ENCODE measurements around the gene DSG4. TPM values are rescaled to one million over a fixed set of nuclear protein-coding genes. Genes with fewer than 3 reads are reported as not detected.

DSG4 gene
- polyA plus RNA-seq, 3 donors = not detected

GRCh38 chr18:31451625-31452024, 75.0 kb downstream of the DSG4 start:
- H3K4me1 ChIP-seq (ENCODE audit: control insufficient read depth in 1 of 2, insufficient read depth in 2 of 2, low read length in 2 of 2) = no peaks in the 10 kb centered on the region
- no peaks in the 10 kb centered on the region for H3K79me2 ChIP-seq (ENCODE audit: insufficient read depth, low read length)
- H3K9me3 ChIP-seq (replicated peaks in 1 of 2; ENCODE audit: control insufficient read depth in 1 of 2, insufficient read depth in 1 of 2, low read length in 2 of 2) = no peaks in the 10 kb centered on the region
- Mint-ChIP-seq H3K27ac (no peak overlapping the region), H3K27me3 (ENCODE audit: low read depth in 3 of 3) (peaks cover 0 to 1% (median 1%) of the 10 kb centered on the region in 3 donors), H3K4me1 (no peaks in the 10 kb centered on the region), H3K4me3 (no peak overlapping the region), H3K36me3 (no peaks in the 10 kb centered on the region), H3K9me3 (peaks cover 0 to 2% (median 0%) of the 10 kb centered on the region in 7 donors)
- no peak overlapping the region for H2AFZ ChIP-seq (ENCODE audit: insufficient read depth, low read depth, low read length, poor library complexity, severe bottlenecking)
- H3K9ac ChIP-seq (ENCODE audit: insufficient read depth, low read length, poor library complexity, severe bottlenecking) = no peak overlapping the region
- DNase-seq = no peak
- no peak overlapping the region for H3K27ac ChIP-seq (ENCODE audit: low read depth in 1 of 2, low read length in 2 of 2)
- no peak overlapping the region for H3K4me3 ChIP-seq (replicated peaks in 1 of 3; ENCODE audit: low read depth in 2 of 3, low read length in 3 of 3)
- no peaks in the 10 kb centered on the region for H3K27me3 ChIP-seq (ENCODE audit: control insufficient read depth in 2 of 2, insufficient read depth in 2 of 2, low read length in 2 of 2)
- no peak for TF ChIP-seq CTCF (IDR thresholded peaks at IDR 0.05)
- no peaks in the 10 kb centered on the region for H4K20me1 ChIP-seq (ENCODE audit: insufficient read depth, low read length)
- intact Hi-C loops (cut with micrococcal nuclease) = no loop called here
- no peak overlapping the region for H3K4me2 ChIP-seq (replicated peaks; ENCODE audit: extremely low read depth, low read length, poor library complexity, severe bottlenecking)
- H3K36me3 ChIP-seq (replicated peaks in 1 of 2; ENCODE audit: control insufficient read depth in 1 of 2, insufficient read depth in 2 of 2, low read length in 2 of 2) = no peaks in the 10 kb centered on the region
- WGBS (ENCODE audit: insufficient coverage) = 83% methylated on average over 1 of the region's 1 CpG

- Histone ChIP-seq H3K27ac (ENCODE audit: low read depth in 1 of 2, low read length in 2 of 2) (no peak overlapping the region), H3K9ac (ENCODE audit: insufficient read depth, low read length, poor library complexity, severe bottlenecking) (no peak overlapping the region), H2AFZ (ENCODE audit: insufficient read depth, low read depth, low read length, poor library complexity, severe bottlenecking) (no peak overlapping the region), H3K4me1 (ENCODE audit: control insufficient read depth in 1 of 2, insufficient read depth in 2 of 2, low read length in 2 of 2) (no peaks in the 10 kb centered on the region), H3K27me3 (ENCODE audit: control insufficient read depth in 2 of 2, insufficient read depth in 2 of 2, low read length in 2 of 2) (no peaks in the 10 kb centered on the region), H3K79me2 (ENCODE audit: insufficient read depth, low read length) (no peaks in the 10 kb centered on the region), H4K20me1 (ENCODE audit: insufficient read depth, low read length) (no peaks in the 10 kb centered on the region), H3K36me3 (replicated peaks in 1 of 2; ENCODE audit: control insufficient read depth in 1 of 2, insufficient read depth in 2 of 2, low read length in 2 of 2) (no peaks in the 10 kb centered on the region), H3K4me2 (replicated peaks; ENCODE audit: extremely low read depth, low read length, poor library complexity, severe bottlenecking) (no peak overlapping the region), H3K4me3 (replicated peaks in 1 of 3; ENCODE audit: low read depth in 2 of 3, low read length in 3 of 3) (no peak overlapping the region), H3K9me3 (replicated peaks in 1 of 2; ENCODE audit: control insufficient read depth in 1 of 2, insufficient read depth in 1 of 2, low read length in 2 of 2) (no peaks in the 10 kb centered on the region)
- intact Hi-C loops (cut with micrococcal nuclease) = no loop called here
- H3K27me3 Mint-ChIP-seq (ENCODE audit: low read depth in 3 of 3) = peaks cover 0 to 3% (median 3%) of the 10 kb centered on the region in 3 donors
- no peak for DNase-seq
- H3K4me1 Mint-ChIP-seq = no peaks in the 10 kb centered on the region
- no peak overlapping the region for H3K4me3 Mint-ChIP-seq
- no peak overlapping the region for H3K27ac Mint-ChIP-seq
- WGBS (ENCODE audit: insufficient coverage) = no CpG with 5 or more reads among the region's 3 CpGs
- no peak for TF ChIP-seq CTCF (IDR thresholded peaks at IDR 0.05)
- no peaks in the 10 kb centered on the region for H3K36me3 Mint-ChIP-seq
- H3K9me3 Mint-ChIP-seq = peaks cover 0 to 4% (median 0%) of the 10 kb centered on the region in 7 donors
These were observed 77.6 kb downstream of the DSG4 start for GRCh38 chr18:31454066-31454708.

Small RNAs within 50 kb of the gene (small RNA-seq; reads per million reads assigned to genes)
- gene RF00019 (ENCODE audit: insufficient read length, low read depth) (not detected), gene RNU6-167P (ENCODE audit: insufficient read length, low read depth) (not detected)

Other genes with a start within 250 kb of the DSG4 start
- gene DSC1, start 213.9 kb upstream of the DSG4 start, polyA plus RNA-seq = not detected
- not detected for gene DSG1, start 58.6 kb upstream of the DSG4 start, polyA plus RNA-seq
- not detected for gene DSG3, start 71.0 kb downstream of the DSG4 start, polyA plus RNA-seq
- not detected for gene DSG2, start 121.4 kb downstream of the DSG4 start, polyA plus RNA-seq
- gene TTR, start 215.1 kb downstream of the DSG4 start, polyA plus RNA-seq = not detected

Data from CD14-positive monocyte (primary cell).